HCT116 (cell line): ENCODE data around the gene NEMP2. TPM values are rescaled to one million over a fixed set of nuclear protein-coding genes. Genes with fewer than 3 reads are reported as not detected.

Experiments used
- ATAC-seq: fragments of 200-7000 bp; cut with Tn5 transposase; 2 replicates; pipeline ENCODE4 v1.9.1; 2020; ENCODE audit warnings: mild to moderate bottlenecking, moderate library complexity
- BruUV-seq: library from RNA; stranded (reverse); fragments of 400-500 nt; replicated peaks from 2 replicates; lab custom pipeline; 2021; lab: Mats Ljungman, UMichigan
- CTCF ChIA-PET: fragments of 300-600 bp; sonication (Branson Sonifier 250); formaldehyde crosslinking; loops from one replicate; lab custom pipeline; 2021; ENCODE audit warnings: antibody characterized with exemption; lab: Charles Lee
- POLR2A ChIA-PET: fragments of 300-600, 350-600 bp; sonication (Branson Sonifier 250); formaldehyde crosslinking; loops from one replicate; lab custom pipeline; 2021; ENCODE audit warnings: antibody characterized with exemption; lab: Charles Lee
- RAD21 ChIA-PET, 2 experiments: fragments of 300-600 bp; sonication (Branson Sonifier 250); formaldehyde crosslinking; loops; one replicate each; lab custom pipeline; 2023; ENCODE audit warnings: low total read pairs in 2 of 2; ENCODE audit not compliant: uncharacterized antibody in 2 of 2, unreplicated experiment in 2 of 2, low non-redundant PET in 1 of 2; lab: Charles Lee
- DNase-seq: peaks from one replicate; pipeline ENCODE4 v3.0.0-alpha.2; 2010; ENCODE audit warnings: low read depth, low spot score
- H2AFZ ChIP-seq: fragments of 200-600 bp; shearing (Covaris generic), sonication (generic); 2 replicates; pipeline ENCODE4 v1.6.1; 2017; ENCODE audit warnings: low read depth, mixed run types, mixed read lengths, antibody characterized with exemption, low read length; ENCODE audit not compliant: poor library complexity, severe bottlenecking
- H3K27ac ChIP-seq: 2 replicates; pipeline ENCODE4 v1.5.1; 2012; ENCODE audit warnings: low read depth, low read length
- H3K27me3 ChIP-seq: fragments of 200-600 bp; sonication (generic); 2 replicates; pipeline ENCODE4 v1.6.1; 2016; ENCODE audit warnings: mixed run types, low read length, mixed read lengths; ENCODE audit not compliant: insufficient read depth
- H3K36me3 ChIP-seq, 2 experiments: fragments of 200-500 bp in 1 of 2; fragments of 200-600 bp in 1 of 2; sonication (Bioruptor generic) in 1 of 2; sonication (generic) in 1 of 2; 2 replicates each; pipeline versions ENCODE4 v1.5.1 to v1.6.1; 2014 to 2016; ENCODE audit warnings: low read length in 2 of 2, inconsistent platforms in 1 of 2, mixed read lengths in 1 of 2, mixed run types in 1 of 2; ENCODE audit not compliant: insufficient read depth in 2 of 2, control insufficient read depth in 1 of 2
- H3K4me1 ChIP-seq, 2 experiments: fragments of 200-600 bp in 1 of 2; sonication (generic) in 1 of 2; 2 replicates each; pipeline versions ENCODE4 v1.5.1 to v1.6.1; 2012 to 2017; ENCODE audit warnings: low read length in 2 of 2, inconsistent platforms in 1 of 2, mild to moderate bottlenecking in 1 of 2, mixed read lengths in 1 of 2, mixed run types in 1 of 2, moderate library complexity in 1 of 2; ENCODE audit not compliant: insufficient read depth in 2 of 2, control insufficient read depth in 1 of 2
- H3K4me2 ChIP-seq: fragments of 200-600 bp; sonication (generic); 2 replicates; pipeline ENCODE4 v1.6.1; 2017; ENCODE audit warnings: mixed run types, low read length, mixed read lengths
- H3K4me3 ChIP-seq, 2 experiments: fragments of 200-600 bp in 1 of 2; sonication (generic) in 1 of 2; replicated peaks in 1 of 2; 2 replicates each; pipeline ENCODE4 v1.5.1; 2011 to 2016; ENCODE audit warnings: low read length in 2 of 2, control low read depth in 1 of 2, low read depth in 1 of 2, mild to moderate bottlenecking in 1 of 2, mixed read lengths in 1 of 2, mixed run types in 1 of 2
- H3K79me2 ChIP-seq: fragments of 200-600 bp; sonication (generic); 2 replicates; pipeline ENCODE4 v1.6.1; 2017; ENCODE audit warnings: mild to moderate bottlenecking, mixed run types, low read length, moderate library complexity, mixed read lengths; ENCODE audit not compliant: insufficient read depth
- H3K9ac ChIP-seq: fragments of 200-600 bp; sonication (generic); 2 replicates; pipeline ENCODE4 v1.6.1; 2016; ENCODE audit warnings: low read length, mixed read lengths
- H3K9me2 ChIP-seq: fragments of 200-600 bp; sonication (generic), shearing (Covaris generic); 2 replicates; pipeline ENCODE4 v1.6.1; 2017; ENCODE audit warnings: mixed run types, mild to moderate bottlenecking, moderate library complexity; ENCODE audit not compliant: insufficient read depth
- H3K9me3 ChIP-seq, 2 experiments: fragments of 200-500 bp in 1 of 2; fragments of 200-600 bp in 1 of 2; sonication (Bioruptor generic) in 1 of 2; sonication (generic) in 1 of 2; 2 replicates each; pipeline ENCODE4 v1.6.1; 2014 to 2017; ENCODE audit warnings: low read length in 2 of 2, mixed read lengths in 2 of 2, inconsistent platforms in 1 of 2, low read depth in 1 of 2, mild to moderate bottlenecking in 1 of 2, mixed run types in 1 of 2, moderate library complexity in 1 of 2; ENCODE audit not compliant: control insufficient read depth in 1 of 2, insufficient read depth in 1 of 2
- H4K20me1 ChIP-seq: fragments of 200-600 bp; sonication (generic), shearing (Covaris generic); 2 replicates; pipeline ENCODE4 v1.6.1; 2017; ENCODE audit warnings: mixed run types, mild to moderate bottlenecking, moderate library complexity; ENCODE audit not compliant: insufficient read depth
- ATF3 ChIP-seq: IDR thresholded peaks from 2 replicates; pipeline ENCODE4 v1.6.1; 2012
- CEBPB ChIP-seq: IDR thresholded peaks from 2 replicates; pipeline ENCODE4 v1.6.1; 2012; ENCODE audit warnings: low read depth
- CTCF ChIP-seq, 3 experiments: fragments of 200-600 bp in 1 of 3; sonication (generic) in 1 of 3; IDR thresholded peaks in 2 of 3; conservative IDR thresholded peaks in 1 of 3; 2 replicates each; pipeline ENCODE4 v1.5.1; 2012 to 2017; ENCODE audit warnings: low read depth in 2 of 3, low read length in 2 of 3, antibody characterized with exemption in 1 of 3, borderline replicate concordance in 1 of 3, control low read depth in 1 of 3, mild to moderate bottlenecking in 1 of 3, mixed read lengths in 1 of 3, mixed run types in 1 of 3, moderate library complexity in 1 of 3; ENCODE audit not compliant: insufficient read depth in 1 of 3
- EGR1 ChIP-seq: IDR thresholded peaks from 2 replicates; pipeline ENCODE4 v1.6.1; 2012; ENCODE audit warnings: low read depth
- ELF1 ChIP-seq: IDR thresholded peaks from 2 replicates; pipeline ENCODE4 v1.6.1; 2012; ENCODE audit warnings: low read depth, borderline replicate concordance
- EZH2 ChIP-seq: fragments of 200-600 bp; sonication (generic); IDR thresholded peaks from 2 replicates; pipeline ENCODE4 v1.6.1; 2017; ENCODE audit warnings: antibody characterized with exemption, mixed run types
- EZH2phosphoT487 ChIP-seq: fragments of 200-600 bp; IDR thresholded peaks from 2 replicates; pipeline ENCODE4 v1.6.1; 2018; ENCODE audit warnings: antibody characterized with exemption, borderline replicate concordance
- FOSL1 ChIP-seq: IDR thresholded peaks from 2 replicates; pipeline ENCODE4 v1.6.1; 2012; ENCODE audit warnings: low read depth
- JUND ChIP-seq: IDR thresholded peaks from 2 replicates; pipeline ENCODE4 v1.6.1; 2012
- MAX ChIP-seq: IDR thresholded peaks from 2 replicates; pipeline ENCODE4 v1.6.1; 2012
- POLR2A ChIP-seq: IDR thresholded peaks from 2 replicates; pipeline ENCODE4 v1.7.0; 2011; ENCODE audit warnings: borderline replicate concordance; ENCODE audit not compliant: insufficient read depth, insufficient read length; ENCODE audit errors: extremely low read depth
- POLR2AphosphoS5 ChIP-seq: IDR thresholded peaks from 2 replicates; pipeline ENCODE4 v1.6.1; 2011; ENCODE audit warnings: mild to moderate bottlenecking, low read depth, low read length, moderate library complexity
- RAD21 ChIP-seq: IDR thresholded peaks from 2 replicates; pipeline ENCODE4 v1.6.1; 2012; ENCODE audit warnings: low read depth, mild to moderate bottlenecking
- REST ChIP-seq: IDR thresholded peaks from 2 replicates; pipeline ENCODE4 v1.6.1; 2012; ENCODE audit warnings: low read depth
- SIN3A ChIP-seq: IDR thresholded peaks from 2 replicates; pipeline ENCODE4 v1.6.1; 2012; ENCODE audit warnings: low read depth
- SP1 ChIP-seq: IDR thresholded peaks from 2 replicates; pipeline ENCODE4 v1.6.1; 2012; ENCODE audit warnings: low read depth
- SRF ChIP-seq: IDR thresholded peaks from 2 replicates; pipeline ENCODE4 v1.6.1; 2012; ENCODE audit warnings: low read depth
- TCF7L2 ChIP-seq: IDR thresholded peaks from 2 replicates; pipeline ENCODE4 v1.7.0; 2011; ENCODE audit warnings: borderline replicate concordance, inconsistent platforms; ENCODE audit not compliant: insufficient read depth, insufficient read length; ENCODE audit errors: extremely low read depth
- ZFX ChIP-seq: fragments of 450-650 bp; IDR thresholded peaks from 2 replicates; pipeline ENCODE4 v1.6.1; 2017
- ZNF274 ChIP-seq: fragments of 200-500 bp; sonication (Bioruptor generic); IDR thresholded peaks from 2 replicates; pipeline ENCODE4 v1.6.1; 2014; ENCODE audit warnings: mild to moderate bottlenecking, low read depth, low read length, inconsistent platforms
- intact Hi-C: fragments of 100-400 bp; cut with micrococcal nuclease; formaldehyde crosslinking; loops from 2 replicates; pipeline ENCODE4 v1.10.0; 2022
- total RNA-seq: library from RNA; stranded (reverse); gene quantifications from one replicate; pipeline ENCODE4 v1.2.1, GENCODE V29; 2021; ENCODE audit not compliant: unreplicated experiment

Gene NEMP2
- total RNA-seq, 1 experiment from 2014 or later = 8.6 TPM

GRCh38 chr2:190576573-190576972 lies 42.1 kb upstream of the NEMP2 start:
- H3K4me1 ChIP-seq = peaks cover 14 to 45% of the 10 kb centered on the region in 2 experiments
- ChIA-PET POLR2A (no interaction called here), CTCF (no interaction called here), RAD21 (interaction anchor here in 1 of 2 experiments (0.6 kb wide), 1 partner anchor 23 kb away, joined by 4 read pairs; no protein-coding TSS in a partner anchor)
- intact Hi-C loops = no loop called here
- no peaks in the 10 kb centered on the region for H3K36me3 ChIP-seq
- no peak overlapping the region for H2AFZ ChIP-seq
- H3K4me3 ChIP-seq = no peak overlapping the region
- DNase-seq (no peak), ATAC-seq (no peak)
- no peaks in the 10 kb centered on the region for H3K9me3 ChIP-seq
- H4K20me1 ChIP-seq = no peaks in the 10 kb centered on the region
- no peak for TF ChIP-seq FOSL1
- no peak for TF ChIP-seq POLR2A
- TF ChIP-seq RAD21 = no peak
- TF ChIP-seq ZFX = no peak
- TF ChIP-seq EGR1 = no peak
- no peak for TF ChIP-seq CEBPB
- no peak for TF ChIP-seq SRF
- no peak for TF ChIP-seq ZNF274
- no peak for TF ChIP-seq CTCF (IDR thresholded peaks at IDR 0.05 in 2 of 3, conservative IDR thresholded peaks at IDR 0.05 in 1 of 3; ENCODE audit: borderline replicate concordance in 1 of 3, insufficient read depth in 1 of 3, low read depth in 2 of 3, low read length in 2 of 3)
- no peak for TF ChIP-seq ATF3
- no peak for TF ChIP-seq TCF7L2
- no peak for TF ChIP-seq SIN3A
- no peak for TF ChIP-seq MAX
- no peak for TF ChIP-seq REST
- TF ChIP-seq EZH2phosphoT487 = no peak
- TF ChIP-seq SP1 = no peak
- TF ChIP-seq EZH2 = no peak
- TF ChIP-seq ELF1 = no peak
- no peak for TF ChIP-seq POLR2AphosphoS5
- TF ChIP-seq JUND = no peak
- no peaks in the 10 kb centered on the region for H3K27me3 ChIP-seq
- H3K79me2 ChIP-seq = no peaks in the 10 kb centered on the region
- H3K9ac ChIP-seq = no peak overlapping the region
- no peak overlapping the region for H3K27ac ChIP-seq
- H3K4me2 ChIP-seq = no peak overlapping the region
- H3K9me2 ChIP-seq = no peaks in the 10 kb centered on the region
- no TSS peak for BruUV-seq
